Upper lobe of left lung (tissue), 6 donors: ENCODE measurements around the gene PADI4. TPM values are rescaled to one million over a fixed set of nuclear protein-coding genes. Genes with fewer than 3 reads are reported as not detected.

ENCODE experiments used
- ATAC-seq, 2 donors: fragments of 200-7000 bp; cut with Tn5 transposase; one replicate each; pipeline ENCODE4 v1.9.1; 2022; ENCODE audit warnings: mild to moderate bottlenecking in 2 of 2, moderate library complexity in 2 of 2; ENCODE audit not compliant: low FRiP score in 2 of 2
- DNase-seq, 2 donors: peaks; one replicate each; pipeline ENCODE4 v3.0.0-alpha.2; 2019 to 2020
- H3K27ac ChIP-seq, 4 donors: fragments of 200-600 bp; sonication (generic); one replicate each; pipeline ENCODE4 v1.5.1; 2016 to 2019
- H3K27me3 ChIP-seq, 4 donors: fragments of 200-600 bp; sonication (generic); one replicate each; pipeline ENCODE4 v1.5.1; 2017 to 2019
- H3K36me3 ChIP-seq, 4 donors: fragments of 200-600 bp; sonication (generic); one replicate each; pipeline ENCODE4 v1.5.1; 2016 to 2019
- H3K4me1 ChIP-seq, 4 donors: fragments of 200-600 bp; sonication (generic); one replicate each; pipeline ENCODE4 v1.5.1; 2018 to 2019
- H3K4me3 ChIP-seq, 4 donors: fragments of 200-600 bp; sonication (generic); one replicate each; pipeline ENCODE4 v1.5.1; 2017 to 2019; ENCODE audit warnings: mild to moderate bottlenecking in 2 of 4, moderate library complexity in 1 of 4
- H3K9me3 ChIP-seq, 4 donors: fragments of 200-600 bp; sonication (generic); one replicate each; pipeline ENCODE4 v1.5.1; 2018 to 2019
- CTCF ChIP-seq, 6 experiments: fragments of 450-650 bp in 4 of 6; fragments of 200-600 bp in 2 of 6; sonication (generic) in 2 of 6; IDR thresholded peaks; one replicate each; pipeline ENCODE4 v1.5.1; 2016 to 2019; ENCODE audit warnings: antibody characterized with exemption in 6 of 6
- EP300 ChIP-seq, 4 donors: sonication (generic); formaldehyde crosslinking; IDR thresholded peaks; one replicate each; pipeline ENCODE4 v1.5.1; 2017; ENCODE audit warnings: antibody characterized with exemption in 4 of 4, control low read depth in 2 of 4
- POLR2A ChIP-seq, 4 donors: fragments of 450-650 bp; IDR thresholded peaks; one replicate each; pipeline ENCODE4 v1.5.1; 2016 to 2017; ENCODE audit warnings: antibody characterized with exemption in 4 of 4, mild to moderate bottlenecking in 2 of 4
- POLR2AphosphoS5 ChIP-seq, 2 donors: sonication (generic); formaldehyde crosslinking; IDR thresholded peaks; one replicate each; pipeline ENCODE4 v1.5.1; 2017; ENCODE audit warnings: antibody characterized with exemption in 2 of 2
- WGBS, 2 donors: methylation state at CpG; one replicate each; pipeline ENCODE4 v1.1.5; 2017 to 2018; 5-methylcytosine and 5-hydroxymethylcytosine counted together
- total RNA-seq, 6 donors: library from RNA; depleted of rRNA in 4 of 6; stranded (reverse); fragments of >200 nt in 4 of 6; gene quantifications; one replicate each; pipeline versions ENCODE4 v1.1.0 to v1.2.1, GENCODE V29; 2016 to 2021
- donor health status: DM: no; HTN: no; CAD: no; lungs with moderate emphysema.
- donor health status: DM: no; HTN: yes; CAD: no; lungs with severe emphysema.

The PADI4 gene
- total RNA-seq, 6 donors from 2014 or later, result 2.7 to 32.3 (median 9.0) TPM

- H3K4me3 ChIP-seq, result no peak overlapping the region
- no peak for DNase-seq
- H3K27ac ChIP-seq, result no peak overlapping the region
- no peaks in the 10 kb centered on the region for H3K27me3 ChIP-seq
- no peaks in the 10 kb centered on the region for H3K4me1 ChIP-seq
- no peaks in the 10 kb centered on the region for H3K9me3 ChIP-seq
- TF ChIP-seq POLR2AphosphoS5 (IDR thresholded peaks at IDR 0.05) (no peak), EP300 (IDR thresholded peaks at IDR 0.05) (no peak), POLR2A (IDR thresholded peaks at IDR 0.05) (no peak), CTCF (IDR thresholded peaks at IDR 0.05) (no peak)
- WGBS, 2 donors, result 53 to 67% methylated on average over 4 to 10 of the region's 10 CpGs
- no peaks in the 10 kb centered on the region for H3K36me3 ChIP-seq
- ATAC-seq, result no peak
These were observed 84.3 kb downstream of the PADI4 start for GRCh38 chr1:17392199-17392740.

- DNase-seq (no peak), ATAC-seq (peak in 1 of 2 donors; percentile 50)
- Histone ChIP-seq H3K27ac (no peak overlapping the region), H3K4me3 (no peak overlapping the region), H3K4me1 (no peaks in the 10 kb centered on the region), H3K36me3 (no peaks in the 10 kb centered on the region), H3K27me3 (no peaks in the 10 kb centered on the region), H3K9me3 (no peaks in the 10 kb centered on the region)
- WGBS, 2 donors, result 60 to 63% methylated on average over 8 of the region's 8 CpGs
- TF ChIP-seq POLR2A (IDR thresholded peaks at IDR 0.05) (no peak), CTCF (IDR thresholded peaks at IDR 0.05) (no peak)
These were observed 85.2 kb downstream of the PADI4 start for GRCh38 chr1:17393230-17393629.

GRCh38 chr1:17397910-17398695 is 90.1 kb downstream of the PADI4 start:
- no peaks in the 10 kb centered on the region for H3K4me1 ChIP-seq
- no peaks in the 10 kb centered on the region for H3K9me3 ChIP-seq
- no peak overlapping the region for H3K27ac ChIP-seq
- H3K36me3 ChIP-seq, result no peaks in the 10 kb centered on the region
- ATAC-seq (peak in 1 of 2 donors; percentile 61), DNase-seq (no peak)
- no peak for TF ChIP-seq POLR2AphosphoS5 (IDR thresholded peaks at IDR 0.05)
- TF ChIP-seq CTCF (IDR thresholded peaks at IDR 0.05), result no peak
- TF ChIP-seq EP300 (IDR thresholded peaks at IDR 0.05), result no peak
- TF ChIP-seq POLR2A (IDR thresholded peaks at IDR 0.05), result no peak
- no peaks in the 10 kb centered on the region for H3K27me3 ChIP-seq
- H3K4me3 ChIP-seq, result no peak overlapping the region
- WGBS, 2 donors, result 79 to 80% methylated on average over 6 to 7 of the region's 7 CpGs

- H3K4me3 ChIP-seq, result no peak overlapping the region
- H3K9me3 ChIP-seq, result no peaks in the 10 kb centered on the region
- H3K4me1 ChIP-seq, result peaks cover 0 to 2% (median 0%) of the 10 kb centered on the region in 4 donors
- DNase-seq (no peak), ATAC-seq (no peak)
- no peaks in the 10 kb centered on the region for H3K27me3 ChIP-seq
- H3K27ac ChIP-seq, result no peak overlapping the region
- WGBS, 2 donors, result 78 to 88% methylated on average over 6 to 11 of the region's 11 CpGs
- H3K36me3 ChIP-seq, result no peaks in the 10 kb centered on the region
- no peak for TF ChIP-seq CTCF (IDR thresholded peaks at IDR 0.05)
- TF ChIP-seq EP300 (IDR thresholded peaks at IDR 0.05), result no peak
- no peak for TF ChIP-seq POLR2AphosphoS5 (IDR thresholded peaks at IDR 0.05)
- no peak for TF ChIP-seq POLR2A (IDR thresholded peaks at IDR 0.05)
These were observed 92.8 kb downstream of the PADI4 start for GRCh38 chr1:17400725-17401341.
